HG02852 (cell line): ENCODE measurements around the gene EEF2KMT.

Experiments
- ATAC-seq: cut with Tn5 transposase; IDR thresholded peaks from one replicate; pipeline ENCODE4 v1.9.1; 2021; ENCODE audit warnings: mild to moderate bottlenecking, moderate library complexity; ENCODE audit not compliant: unreplicated experiment

Gene EEF2KMT

DNA sequence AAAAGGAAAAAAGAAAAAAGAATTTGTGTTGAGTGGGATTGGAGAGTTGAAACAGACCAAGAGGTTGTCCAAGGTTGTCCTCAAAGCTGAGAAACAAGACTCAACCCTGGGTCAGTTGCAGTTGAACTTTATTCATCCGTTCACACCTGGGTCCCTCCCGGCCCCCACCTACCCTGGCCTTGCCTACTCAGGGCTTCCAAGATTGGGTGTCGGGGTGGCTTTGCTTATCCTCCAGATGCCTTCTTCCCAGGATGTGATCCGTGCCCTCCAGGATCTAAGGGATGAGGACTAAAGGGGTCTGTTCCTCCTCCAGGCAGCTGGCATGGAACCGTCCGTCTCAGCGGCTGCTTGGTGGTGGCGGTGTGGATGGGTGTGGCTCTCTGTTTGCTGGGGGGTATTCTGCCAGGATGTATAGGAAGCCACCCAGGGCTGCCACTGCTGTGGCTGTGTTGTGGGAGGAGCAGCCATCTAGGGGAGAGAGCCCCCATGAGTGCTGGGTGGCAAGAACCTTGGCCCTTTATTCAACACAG is 53.5 kb downstream of the EEF2KMT start:
- ATAC-seq = no peak

- no peak for ATAC-seq
Observed at GRCh38 chr16:5042574-5043171, 54.9 kb downstream of the EEF2KMT start.

GRCh38 chr16:5041600-5042133 is 55.9 kb downstream of the EEF2KMT start:
- peak; percentile 80 for ATAC-seq

DNA sequence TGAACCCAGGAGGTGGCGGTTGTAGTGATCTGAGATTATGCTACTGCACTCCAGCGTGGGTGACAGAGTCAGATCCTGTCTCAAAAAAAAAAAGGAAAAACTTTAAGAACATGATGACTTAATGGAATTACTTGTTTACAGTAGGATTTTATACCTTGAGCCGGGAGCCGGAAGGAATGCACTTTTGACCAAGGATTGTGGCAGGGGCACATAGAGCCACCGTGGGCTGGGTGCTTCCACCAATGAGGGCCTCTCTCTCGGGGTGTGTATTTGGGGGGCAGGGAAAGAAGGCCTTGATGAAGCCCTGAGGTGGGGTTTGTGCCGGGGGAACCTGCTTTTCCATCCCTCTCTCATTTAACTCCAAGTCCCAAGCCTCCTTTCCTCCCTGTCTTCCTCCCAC is 57.1 kb downstream of the EEF2KMT start:
- ATAC-seq = no peak

- ATAC-seq = no peak
Observed at GRCh38 chr16:5036228-5037156, 61.1 kb downstream of the EEF2KMT start.

- no peak for ATAC-seq
Observed at GRCh38 chr16:5035909-5036227, 61.7 kb downstream of the EEF2KMT start.
